NB4 (cell line): ENCODE results near the gene STAM.

Source experiments
- DNase-seq: peaks from one replicate; pipeline ENCODE4 v3.0.0; 2010; ENCODE audit warnings: low read depth
- H3K4me3 ChIP-seq: one replicate; pipeline ENCODE4 v1.5.1; 2011; ENCODE audit warnings: mild to moderate bottlenecking, low read depth, low read length, moderate library complexity
- MYC ChIP-seq: IDR thresholded peaks from 2 replicates; pipeline ENCODE4 v1.6.1; 2011; ENCODE audit warnings: low read depth, low read length
- POLR2A ChIP-seq: IDR thresholded peaks from 2 replicates; pipeline ENCODE4 v1.6.1; 2011; ENCODE audit warnings: mild to moderate bottlenecking; ENCODE audit not compliant: insufficient read length; ENCODE audit errors: extremely low read depth
- TF ChIP-seq, protein P1 (sequence below): IDR thresholded peaks from 2 replicates; pipeline ENCODE4 v1.6.1; 2011; ENCODE audit warnings: low read depth, low read length
- TF ChIP-seq, protein P2 (sequence below): IDR thresholded peaks from one replicate; pipeline ENCODE4 v1.5.1; 2012; ENCODE audit warnings: low read depth, low read length

The STAM gene

DNA sequence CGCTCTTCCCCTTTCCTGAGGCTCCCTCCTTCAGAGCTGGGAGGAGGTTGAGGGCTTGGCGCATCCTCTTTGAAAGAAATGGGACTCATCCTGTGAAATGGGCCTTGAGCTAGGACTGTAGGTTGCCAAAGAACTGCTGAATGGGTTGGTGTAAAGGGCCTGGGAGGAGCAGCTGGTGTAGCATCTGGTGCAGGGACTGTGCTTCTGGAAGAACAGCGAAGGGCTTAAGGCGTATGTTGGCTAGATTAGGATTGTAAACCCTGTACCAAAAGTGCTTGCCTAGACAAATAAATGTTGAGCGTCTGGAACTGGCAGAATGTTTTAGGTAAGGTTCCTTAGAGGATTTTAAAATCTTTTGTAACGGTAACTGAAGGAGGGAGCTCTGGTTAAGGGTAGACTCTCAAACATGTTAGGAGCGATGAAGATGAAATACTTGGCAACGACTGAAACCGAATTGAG lies 563 bp downstream of the STAM start:
- peak overlapping the region; percentile 95 for H3K4me3 ChIP-seq
- TF ChIP-seq, protein P1, sequence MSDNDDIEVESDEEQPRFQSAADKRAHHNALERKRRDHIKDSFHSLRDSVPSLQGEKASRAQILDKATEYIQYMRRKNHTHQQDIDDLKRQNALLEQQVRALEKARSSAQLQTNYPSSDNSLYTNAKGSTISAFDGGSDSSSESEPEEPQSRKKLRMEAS, result no peak
- TF ChIP-seq MYC, result no peak
- TF ChIP-seq, protein P2, sequence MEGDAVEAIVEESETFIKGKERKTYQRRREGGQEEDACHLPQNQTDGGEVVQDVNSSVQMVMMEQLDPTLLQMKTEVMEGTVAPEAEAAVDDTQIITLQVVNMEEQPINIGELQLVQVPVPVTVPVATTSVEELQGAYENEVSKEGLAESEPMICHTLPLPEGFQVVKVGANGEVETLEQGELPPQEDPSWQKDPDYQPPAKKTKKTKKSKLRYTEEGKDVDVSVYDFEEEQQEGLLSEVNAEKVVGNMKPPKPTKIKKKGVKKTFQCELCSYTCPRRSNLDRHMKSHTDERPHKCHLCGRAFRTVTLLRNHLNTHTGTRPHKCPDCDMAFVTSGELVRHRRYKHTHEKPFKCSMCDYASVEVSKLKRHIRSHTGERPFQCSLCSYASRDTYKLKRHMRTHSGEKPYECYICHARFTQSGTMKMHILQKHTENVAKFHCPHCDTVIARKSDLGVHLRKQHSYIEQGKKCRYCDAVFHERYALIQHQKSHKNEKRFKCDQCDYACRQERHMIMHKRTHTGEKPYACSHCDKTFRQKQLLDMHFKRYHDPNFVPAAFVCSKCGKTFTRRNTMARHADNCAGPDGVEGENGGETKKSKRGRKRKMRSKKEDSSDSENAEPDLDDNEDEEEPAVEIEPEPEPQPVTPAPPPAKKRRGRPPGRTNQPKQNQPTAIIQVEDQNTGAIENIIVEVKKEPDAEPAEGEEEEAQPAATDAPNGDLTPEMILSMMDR, result no peak
- TF ChIP-seq POLR2A, result no peak
- DNase-seq, result no peak

- DNase-seq, result peak; percentile 6
- peak overlapping the region; percentile 95 for H3K4me3 ChIP-seq
- TF ChIP-seq, protein P2, result no peak
- TF ChIP-seq MYC, result no peak
- TF ChIP-seq POLR2A, result no peak
Measured at GRCh38 chr10:17645621-17646345, 1.8 kb downstream of the STAM start.

DNA sequence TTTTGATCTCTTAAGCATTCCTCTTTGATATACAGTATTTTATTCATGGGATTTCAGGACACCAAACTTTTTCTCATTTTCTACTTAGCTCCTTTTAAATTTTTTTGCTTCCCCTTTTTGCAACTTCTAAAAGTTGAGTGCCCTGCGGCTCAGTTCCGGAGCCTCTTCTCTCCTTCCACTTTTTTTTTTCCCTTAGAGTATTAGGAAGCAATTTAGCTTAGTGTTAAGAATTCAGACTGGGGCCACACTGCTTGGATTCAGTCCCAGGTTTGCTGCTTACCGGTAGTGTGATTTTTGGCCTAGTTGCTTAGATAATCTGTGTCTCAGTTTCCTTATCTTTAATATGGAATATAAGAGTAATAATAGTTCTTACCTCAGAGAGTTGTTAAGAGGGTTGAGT lies 3.4 kb downstream of the STAM start:
- peak; percentile 57 for DNase-seq
- no peak for TF ChIP-seq MYC
- TF ChIP-seq, protein P2, result no peak
- no peak for TF ChIP-seq POLR2A
- TF ChIP-seq, protein P1, result no peak
- peak overlapping the region; percentile 42 for H3K4me3 ChIP-seq

DNA sequence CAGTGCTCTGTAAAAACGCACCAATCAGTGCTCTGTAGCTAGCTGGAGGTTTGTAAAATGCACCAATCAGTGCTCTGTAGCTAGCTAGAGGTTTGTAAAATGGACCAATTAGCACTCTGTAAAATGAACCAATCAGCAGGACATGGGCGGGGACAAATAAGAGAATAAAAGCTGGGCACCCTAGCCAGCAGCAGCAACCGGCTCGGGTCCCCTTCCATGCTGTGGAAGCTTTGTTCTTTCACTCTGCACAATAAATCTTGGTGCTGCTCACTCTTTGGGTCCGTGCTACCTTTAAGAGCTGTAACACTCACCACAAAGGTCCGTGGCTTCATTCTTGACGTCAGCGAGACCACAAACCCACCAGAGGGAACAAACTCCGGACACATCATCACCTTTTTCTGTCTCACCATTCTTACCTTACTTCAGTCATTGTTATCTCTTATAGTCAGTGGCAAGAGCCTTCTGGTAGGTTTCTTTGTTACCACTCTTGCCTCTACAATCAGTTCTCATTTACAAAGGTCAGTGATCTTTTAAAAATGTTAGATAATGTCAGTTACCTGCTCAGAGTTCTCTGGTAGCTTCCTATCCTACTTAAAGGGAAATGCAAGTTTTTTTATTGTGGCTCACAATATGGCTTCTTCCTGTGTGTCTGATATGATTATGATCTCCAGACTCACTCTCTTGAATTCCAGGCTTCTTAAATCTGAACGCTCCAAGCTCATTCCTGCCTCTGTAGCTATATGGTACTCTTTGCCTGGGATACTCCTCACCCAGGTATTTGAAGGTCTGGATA lies 4.5 kb downstream of the STAM start:
- no peak for DNase-seq
- H3K4me3 ChIP-seq, result no peak overlapping the region
- TF ChIP-seq MYC (no peak), POLR2A (no peak)
- TF ChIP-seq, protein P1, result no peak
- TF ChIP-seq, protein P2, result no peak

GRCh38 chr10:17649052-17649451 lies 5.1 kb downstream of the STAM start:
- no peak for DNase-seq
- TF ChIP-seq, protein P2, result no peak
- TF ChIP-seq, protein P1, result no peak
- TF ChIP-seq POLR2A (no peak), MYC (no peak)
- no peak overlapping the region for H3K4me3 ChIP-seq
